Vagina (tissue), 2 donors: ENCODE results near the gene PTPRD.

Source experiments
- CTCF ChIP-seq, 3 experiments: fragments of 450-650 bp in 2 of 3; fragments of 200-600 bp in 1 of 3; sonication (generic) in 1 of 3; IDR thresholded peaks; one replicate each; pipeline ENCODE4 v1.5.1; 2017 to 2019; ENCODE audit warnings: antibody characterized with exemption in 3 of 3, mild to moderate bottlenecking in 2 of 3, moderate library complexity in 2 of 3
- POLR2A ChIP-seq, 2 donors: fragments of 450-650 bp; IDR thresholded peaks; one replicate each; pipeline ENCODE4 v1.6.1; 2017; ENCODE audit warnings: antibody characterized with exemption in 2 of 2, mild to moderate bottlenecking in 2 of 2, moderate library complexity in 2 of 2
- POLR2AphosphoS5 ChIP-seq, 2 donors: sonication (generic); formaldehyde crosslinking; IDR thresholded peaks; one replicate each; pipeline ENCODE4 v1.9.0; 2017; ENCODE audit warnings: antibody characterized with exemption in 2 of 2, mild to moderate bottlenecking in 2 of 2, low read depth in 1 of 2; ENCODE audit not compliant: insufficient read depth in 1 of 2

GRCh38 chr9:10613419-10613818 lies 617 bp upstream of the PTPRD start:
- TF ChIP-seq POLR2A (IDR thresholded peaks at IDR 0.05) (no peak), POLR2AphosphoS5 (IDR thresholded peaks at IDR 0.05; ENCODE audit: insufficient read depth in 1 of 2, low read depth in 1 of 2) (no peak), CTCF (IDR thresholded peaks at IDR 0.05) (no peak)
